Tibial artery (tissue), 4 donors: ENCODE measurements around the gene EXOC6B.

ENCODE experiments used
- DNase-seq, 2 donors: peaks; one replicate each; pipeline ENCODE4 v3.0.0-alpha.2; 2019
- H3K27ac ChIP-seq, 2 donors: fragments of 200-600 bp; sonication (generic) in 1 of 2; 1 replicate in 1 of 2; 2 replicates in 1 of 2; pipeline ENCODE4 v1.5.1; 2018 to 2019; ENCODE audit warnings: mild to moderate bottlenecking in 1 of 2
- H3K27me3 ChIP-seq, 2 donors: fragments of 200-600 bp; sonication (generic) in 1 of 2; one replicate each; pipeline versions ENCODE4 v1.5.1 to v1.6.0; 2016 to 2019
- H3K36me3 ChIP-seq, 3 donors: fragments of 200-600 bp; sonication (generic) in 2 of 3; one replicate each; pipeline ENCODE4 v1.5.1; 2016 to 2019; ENCODE audit warnings: mild to moderate bottlenecking in 2 of 3
- H3K4me1 ChIP-seq, 4 donors: fragments of 200-600 bp; sonication (generic) in 2 of 4; 1 replicate in 3 of 4; 2 replicates in 1 of 4; pipeline ENCODE4 v1.5.1; 2016 to 2019
- H3K4me3 ChIP-seq, 2 donors: fragments of 200-600 bp; sonication (generic) in 1 of 2; 1 replicate in 1 of 2; 2 replicates in 1 of 2; pipeline ENCODE4 v1.5.1; 2018 to 2019; ENCODE audit warnings: mild to moderate bottlenecking in 2 of 2
- H3K9me3 ChIP-seq, 3 donors: fragments of 200-600 bp; sonication (generic) in 1 of 3; one replicate each; pipeline ENCODE4 v1.5.1; 2016 to 2019
- intact Hi-C: fragments of 100-400 bp; cut with DNase I; formaldehyde crosslinking; loops from one replicate; pipeline ENCODE4 v1.15.0; 2023; ENCODE audit warnings: low total_unique reads
- TF ChIP-seq, protein P1 (sequence below), 2 experiments: fragments of 200-600 bp in 1 of 2; fragments of 450-650 bp in 1 of 2; IDR thresholded peaks; one replicate each; pipeline ENCODE4 v1.5.1; 2017 to 2019; ENCODE audit warnings: antibody characterized with exemption in 2 of 2, mild to moderate bottlenecking in 1 of 2, moderate library complexity in 1 of 2

EXOC6B gene

GRCh38 chr2:72270556-72271275 is 555.1 kb downstream of the EXOC6B start:
- TF ChIP-seq, protein P1, sequence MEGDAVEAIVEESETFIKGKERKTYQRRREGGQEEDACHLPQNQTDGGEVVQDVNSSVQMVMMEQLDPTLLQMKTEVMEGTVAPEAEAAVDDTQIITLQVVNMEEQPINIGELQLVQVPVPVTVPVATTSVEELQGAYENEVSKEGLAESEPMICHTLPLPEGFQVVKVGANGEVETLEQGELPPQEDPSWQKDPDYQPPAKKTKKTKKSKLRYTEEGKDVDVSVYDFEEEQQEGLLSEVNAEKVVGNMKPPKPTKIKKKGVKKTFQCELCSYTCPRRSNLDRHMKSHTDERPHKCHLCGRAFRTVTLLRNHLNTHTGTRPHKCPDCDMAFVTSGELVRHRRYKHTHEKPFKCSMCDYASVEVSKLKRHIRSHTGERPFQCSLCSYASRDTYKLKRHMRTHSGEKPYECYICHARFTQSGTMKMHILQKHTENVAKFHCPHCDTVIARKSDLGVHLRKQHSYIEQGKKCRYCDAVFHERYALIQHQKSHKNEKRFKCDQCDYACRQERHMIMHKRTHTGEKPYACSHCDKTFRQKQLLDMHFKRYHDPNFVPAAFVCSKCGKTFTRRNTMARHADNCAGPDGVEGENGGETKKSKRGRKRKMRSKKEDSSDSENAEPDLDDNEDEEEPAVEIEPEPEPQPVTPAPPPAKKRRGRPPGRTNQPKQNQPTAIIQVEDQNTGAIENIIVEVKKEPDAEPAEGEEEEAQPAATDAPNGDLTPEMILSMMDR (IDR thresholded peaks at IDR 0.05): no peak
- no peaks in the 10 kb centered on the region for H3K9me3 ChIP-seq
- DNase-seq: no peak
- H3K36me3 ChIP-seq: no peaks in the 10 kb centered on the region
- no peaks in the 10 kb centered on the region for H3K27me3 ChIP-seq
- no peak overlapping the region for H3K4me3 ChIP-seq
- no peaks in the 10 kb centered on the region for H3K4me1 ChIP-seq
- H3K27ac ChIP-seq: no peak overlapping the region
- intact Hi-C loops: no loop called here

DNA sequence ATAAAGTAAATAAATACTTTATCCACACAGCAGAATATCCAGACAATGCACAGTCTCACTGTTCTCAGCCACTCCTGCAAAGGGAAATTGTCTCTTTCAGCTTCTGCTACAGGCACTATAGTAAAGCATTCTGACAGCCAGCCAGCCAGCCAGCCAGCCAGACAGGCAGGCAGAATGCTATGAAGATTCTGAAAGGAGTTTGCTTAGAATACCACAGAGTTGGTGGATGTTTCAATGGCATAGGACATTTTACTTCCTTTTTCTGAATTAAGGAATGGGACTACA is 562.1 kb downstream of the EXOC6B start:
- no peak for DNase-seq
- TF ChIP-seq, protein P1 (IDR thresholded peaks at IDR 0.05): no peak

DNA sequence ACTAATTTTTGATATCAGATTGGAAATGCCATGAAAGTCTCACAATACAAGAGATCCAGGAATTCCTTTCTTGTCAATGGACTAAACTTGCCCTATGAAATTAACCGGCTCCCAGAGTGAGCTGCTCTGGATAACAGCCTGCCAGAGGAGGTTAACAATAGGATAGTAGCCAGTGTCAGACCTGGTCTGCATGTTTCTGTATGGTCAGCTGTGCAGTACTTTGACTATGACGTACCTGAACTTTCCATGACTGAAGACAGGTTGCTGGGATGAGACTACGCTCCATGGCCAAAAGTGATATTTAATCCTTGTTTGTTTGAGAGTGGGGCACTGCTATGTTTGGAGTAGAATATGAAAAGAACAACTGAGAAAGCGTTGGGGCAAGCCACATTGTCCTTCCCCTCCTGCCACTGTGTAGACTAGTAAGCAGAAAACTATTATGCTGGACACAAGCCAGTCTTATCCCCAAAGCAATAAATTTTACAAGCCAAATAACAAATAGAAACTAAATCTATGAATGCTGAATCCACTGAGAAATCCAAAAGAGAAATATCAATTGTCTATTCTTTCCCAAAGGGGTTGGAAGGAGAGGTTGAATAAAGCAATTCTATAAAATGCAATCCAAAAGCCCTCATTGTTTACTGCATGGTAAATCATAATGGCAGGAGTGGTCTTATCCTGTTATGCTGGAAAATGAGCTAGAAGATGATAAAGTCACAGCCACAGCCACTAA is 562.6 kb downstream of the EXOC6B start:
- H3K9me3 ChIP-seq: no peaks in the 10 kb centered on the region
- no peaks in the 10 kb centered on the region for H3K27me3 ChIP-seq
- intact Hi-C loops: no loop called here
- H3K36me3 ChIP-seq: no peaks in the 10 kb centered on the region
- peaks cover 0 to 5% (median 0%) of the 10 kb centered on the region in 4 donors for H3K4me1 ChIP-seq
- no peak overlapping the region for H3K27ac ChIP-seq
- TF ChIP-seq, protein P1 (IDR thresholded peaks at IDR 0.05): no peak
- H3K4me3 ChIP-seq: no peak overlapping the region
- no peak for DNase-seq

More for the DNA sequence above, 562.1 kb downstream of the EXOC6B start:
- no peak overlapping the region for H3K4me3 ChIP-seq
- H3K27me3 ChIP-seq: no peaks in the 10 kb centered on the region
- H3K36me3 ChIP-seq: no peaks in the 10 kb centered on the region
- no peaks in the 10 kb centered on the region for H3K9me3 ChIP-seq
- intact Hi-C loops: no loop called here
- H3K27ac ChIP-seq: no peak overlapping the region
- H3K4me1 ChIP-seq: peaks cover 0 to 5% (median 0%) of the 10 kb centered on the region in 4 donors

- Histone ChIP-seq H3K27me3 (no peaks in the 10 kb centered on the region), H3K27ac (no peak overlapping the region), H3K9me3 (no peaks in the 10 kb centered on the region), H3K4me1 (peaks cover 0 to 5% (median 0%) of the 10 kb centered on the region in 4 donors), H3K36me3 (no peaks in the 10 kb centered on the region), H3K4me3 (no peak overlapping the region)
- TF ChIP-seq, protein P1 (IDR thresholded peaks at IDR 0.05): no peak
- no peak for DNase-seq
- intact Hi-C loops: no loop called here
Measured at GRCh38 chr2:72261076-72261475, 564.8 kb downstream of the EXOC6B start.

DNA sequence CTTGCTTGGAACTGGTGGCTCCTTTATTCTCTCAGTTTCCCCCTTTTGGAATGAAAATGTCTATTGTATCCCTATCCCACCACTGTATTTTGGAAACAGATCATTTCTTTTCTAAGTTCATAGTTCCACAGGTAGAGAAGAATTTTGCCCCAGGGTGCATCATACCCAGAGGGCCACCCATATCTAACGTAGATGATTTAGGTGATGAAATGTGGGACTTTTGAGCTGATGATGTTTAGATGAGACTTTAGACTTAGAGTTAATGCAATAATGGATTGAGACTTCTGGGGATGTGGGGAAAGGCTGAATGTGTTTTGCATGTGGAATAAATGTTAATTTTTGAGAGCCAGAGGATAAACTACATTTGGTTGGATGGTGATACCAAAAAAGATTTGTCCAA is 570.3 kb downstream of the EXOC6B start:
- TF ChIP-seq, protein P1 (IDR thresholded peaks at IDR 0.05): no peak
- Histone ChIP-seq H3K27ac (no peak overlapping the region), H3K36me3 (no peaks in the 10 kb centered on the region), H3K4me1 (no peaks in the 10 kb centered on the region), H3K9me3 (no peaks in the 10 kb centered on the region), H3K27me3 (no peaks in the 10 kb centered on the region), H3K4me3 (no peak overlapping the region)
- no peak for DNase-seq
- intact Hi-C loops: no loop called here
